SK-N-SH (cell line): ENCODE data around the gene PPP2CA.

Experiments used
- EP300 ChIP-seq, 2 experiments: IDR thresholded peaks; 2 replicates each; pipeline versions ENCODE4 v1.4.0 to v1.6.1; 2012; ENCODE audit warnings: borderline replicate concordance in 1 of 2, low read depth in 1 of 2, low read length in 1 of 2
- MXI1 ChIP-seq: IDR thresholded peaks from 2 replicates; pipeline ENCODE4 v1.6.1; 2012; ENCODE audit warnings: mild to moderate bottlenecking, low read depth, low read length, improper control_type of control experiment
- NFIC ChIP-seq: IDR thresholded peaks from 2 replicates; pipeline ENCODE4 v1.4.0; 2012; ENCODE audit warnings: borderline replicate concordance
- RCOR1 ChIP-seq: fragments of 150-350 bp; IDR thresholded peaks from 2 replicates; pipeline ENCODE4 v1.6.1; 2017; ENCODE audit warnings: antibody characterized with exemption, low read length
- RFX5 ChIP-seq: IDR thresholded peaks from 2 replicates; pipeline ENCODE4 v1.6.1; 2012; ENCODE audit warnings: mild to moderate bottlenecking, improper control_type of control experiment, low read length
- TAF1 ChIP-seq: IDR thresholded peaks from 2 replicates; pipeline ENCODE4 v1.6.1; 2012; ENCODE audit warnings: low read depth, mild to moderate bottlenecking, low read length, moderate library complexity, borderline replicate concordance
- TEAD4 ChIP-seq: IDR thresholded peaks from 2 replicates; pipeline ENCODE4 v1.4.0; 2012; ENCODE audit warnings: mild to moderate bottlenecking, borderline replicate concordance; ENCODE audit not compliant: insufficient read depth
- TF ChIP-seq, protein P1 (sequence below): fragments of 200-600 bp; sonication (generic); IDR thresholded peaks from 2 replicates; pipeline ENCODE4 v1.6.1; 2017; ENCODE audit warnings: antibody characterized with exemption, mild to moderate bottlenecking, moderate library complexity
- TF ChIP-seq, protein P2 (sequence below): IDR thresholded peaks from 2 replicates; pipeline ENCODE4 v1.4.0; 2012; ENCODE audit warnings: low read depth, borderline replicate concordance
- TF ChIP-seq, protein P3 (sequence below): IDR thresholded peaks from 2 replicates; pipeline ENCODE4 v1.6.1; 2012; ENCODE audit warnings: mild to moderate bottlenecking, low read depth, low read length, moderate library complexity

DNA sequence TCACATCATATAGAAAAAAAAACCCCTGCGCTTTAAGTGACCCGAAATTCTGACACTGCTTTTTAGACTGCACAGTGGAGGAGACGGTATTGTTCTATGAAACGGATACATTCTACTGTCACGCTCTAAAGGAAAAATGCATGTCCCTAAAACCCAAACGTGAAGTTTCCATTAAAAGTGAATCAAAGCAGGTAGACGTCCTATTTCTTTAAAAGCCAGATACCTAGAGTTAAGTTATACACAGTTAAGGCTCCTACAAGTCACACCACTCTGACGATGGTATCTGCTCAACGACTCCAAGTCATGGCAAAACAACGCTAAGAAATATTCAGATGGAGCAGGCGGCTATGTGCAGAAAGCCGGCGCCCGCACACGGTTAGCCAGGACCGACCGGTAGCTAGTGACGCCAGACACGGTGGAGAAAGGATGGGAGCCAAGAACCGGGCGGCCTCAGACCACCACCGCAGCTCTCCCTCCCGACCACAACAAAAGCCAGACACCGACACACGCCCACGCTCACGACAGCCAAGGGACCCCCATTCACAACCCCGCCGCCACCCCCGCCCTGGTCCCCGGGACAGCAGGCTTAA, 49.9 kb downstream of the PPP2CA start:
- TF ChIP-seq RFX5, result no peak
- TF ChIP-seq, protein P1, sequence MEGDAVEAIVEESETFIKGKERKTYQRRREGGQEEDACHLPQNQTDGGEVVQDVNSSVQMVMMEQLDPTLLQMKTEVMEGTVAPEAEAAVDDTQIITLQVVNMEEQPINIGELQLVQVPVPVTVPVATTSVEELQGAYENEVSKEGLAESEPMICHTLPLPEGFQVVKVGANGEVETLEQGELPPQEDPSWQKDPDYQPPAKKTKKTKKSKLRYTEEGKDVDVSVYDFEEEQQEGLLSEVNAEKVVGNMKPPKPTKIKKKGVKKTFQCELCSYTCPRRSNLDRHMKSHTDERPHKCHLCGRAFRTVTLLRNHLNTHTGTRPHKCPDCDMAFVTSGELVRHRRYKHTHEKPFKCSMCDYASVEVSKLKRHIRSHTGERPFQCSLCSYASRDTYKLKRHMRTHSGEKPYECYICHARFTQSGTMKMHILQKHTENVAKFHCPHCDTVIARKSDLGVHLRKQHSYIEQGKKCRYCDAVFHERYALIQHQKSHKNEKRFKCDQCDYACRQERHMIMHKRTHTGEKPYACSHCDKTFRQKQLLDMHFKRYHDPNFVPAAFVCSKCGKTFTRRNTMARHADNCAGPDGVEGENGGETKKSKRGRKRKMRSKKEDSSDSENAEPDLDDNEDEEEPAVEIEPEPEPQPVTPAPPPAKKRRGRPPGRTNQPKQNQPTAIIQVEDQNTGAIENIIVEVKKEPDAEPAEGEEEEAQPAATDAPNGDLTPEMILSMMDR, result no peak
- TF ChIP-seq, protein P2, sequence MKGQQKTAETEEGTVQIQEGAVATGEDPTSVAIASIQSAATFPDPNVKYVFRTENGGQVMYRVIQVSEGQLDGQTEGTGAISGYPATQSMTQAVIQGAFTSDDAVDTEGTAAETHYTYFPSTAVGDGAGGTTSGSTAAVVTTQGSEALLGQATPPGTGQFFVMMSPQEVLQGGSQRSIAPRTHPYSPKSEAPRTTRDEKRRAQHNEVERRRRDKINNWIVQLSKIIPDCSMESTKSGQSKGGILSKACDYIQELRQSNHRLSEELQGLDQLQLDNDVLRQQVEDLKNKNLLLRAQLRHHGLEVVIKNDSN, result no peak
- TF ChIP-seq TEAD4, result no peak
- no peak for TF ChIP-seq EP300 (IDR thresholded peaks at IDR 0.05; ENCODE audit: borderline replicate concordance in 1 of 2, low read depth in 1 of 2, low read length in 1 of 2)
- TF ChIP-seq NFIC, result no peak
- TF ChIP-seq RCOR1, result no peak
- TF ChIP-seq, protein P3, sequence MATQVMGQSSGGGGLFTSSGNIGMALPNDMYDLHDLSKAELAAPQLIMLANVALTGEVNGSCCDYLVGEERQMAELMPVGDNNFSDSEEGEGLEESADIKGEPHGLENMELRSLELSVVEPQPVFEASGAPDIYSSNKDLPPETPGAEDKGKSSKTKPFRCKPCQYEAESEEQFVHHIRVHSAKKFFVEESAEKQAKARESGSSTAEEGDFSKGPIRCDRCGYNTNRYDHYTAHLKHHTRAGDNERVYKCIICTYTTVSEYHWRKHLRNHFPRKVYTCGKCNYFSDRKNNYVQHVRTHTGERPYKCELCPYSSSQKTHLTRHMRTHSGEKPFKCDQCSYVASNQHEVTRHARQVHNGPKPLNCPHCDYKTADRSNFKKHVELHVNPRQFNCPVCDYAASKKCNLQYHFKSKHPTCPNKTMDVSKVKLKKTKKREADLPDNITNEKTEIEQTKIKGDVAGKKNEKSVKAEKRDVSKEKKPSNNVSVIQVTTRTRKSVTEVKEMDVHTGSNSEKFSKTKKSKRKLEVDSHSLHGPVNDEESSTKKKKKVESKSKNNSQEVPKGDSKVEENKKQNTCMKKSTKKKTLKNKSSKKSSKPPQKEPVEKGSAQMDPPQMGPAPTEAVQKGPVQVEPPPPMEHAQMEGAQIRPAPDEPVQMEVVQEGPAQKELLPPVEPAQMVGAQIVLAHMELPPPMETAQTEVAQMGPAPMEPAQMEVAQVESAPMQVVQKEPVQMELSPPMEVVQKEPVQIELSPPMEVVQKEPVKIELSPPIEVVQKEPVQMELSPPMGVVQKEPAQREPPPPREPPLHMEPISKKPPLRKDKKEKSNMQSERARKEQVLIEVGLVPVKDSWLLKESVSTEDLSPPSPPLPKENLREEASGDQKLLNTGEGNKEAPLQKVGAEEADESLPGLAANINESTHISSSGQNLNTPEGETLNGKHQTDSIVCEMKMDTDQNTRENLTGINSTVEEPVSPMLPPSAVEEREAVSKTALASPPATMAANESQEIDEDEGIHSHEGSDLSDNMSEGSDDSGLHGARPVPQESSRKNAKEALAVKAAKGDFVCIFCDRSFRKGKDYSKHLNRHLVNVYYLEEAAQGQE, result no peak
- TF ChIP-seq MXI1, result no peak
- no peak for TF ChIP-seq TAF1
